Testis (tissue), 3 donors: Measurements from ENCODE around the gene CACNA2D4. TPM values are rescaled to one million over a fixed set of nuclear protein-coding genes. Genes with fewer than 3 reads are reported as not detected.

Experiments used
- DNase-seq: peaks from one replicate; pipeline ENCODE4 v3.0.0-alpha.2; 2019
- H3K27ac ChIP-seq, 2 donors: fragments of 200-600 bp; sonication (generic); one replicate each; pipeline ENCODE4 v1.5.1; 2019
- H3K27me3 ChIP-seq: fragments of 200-600 bp; sonication (generic); one replicate; pipeline ENCODE4 v1.5.1; 2019
- H3K36me3 ChIP-seq: fragments of 200-600 bp; sonication (generic); one replicate; pipeline ENCODE4 v1.5.1; 2017; ENCODE audit warnings: low read depth; ENCODE audit errors: missing control alignments
- H3K4me1 ChIP-seq: fragments of 200-600 bp; sonication (generic); one replicate; pipeline ENCODE4 v1.5.1; 2019
- H3K4me3 ChIP-seq, 2 donors: fragments of 200-600 bp; sonication (generic); one replicate each; pipeline ENCODE4 v1.5.1; 2017 to 2019
- H3K9me3 ChIP-seq: fragments of 200-600 bp; sonication (generic); one replicate; pipeline ENCODE4 v1.5.1; 2017
- POLR2A ChIP-seq: fragments of 450-650 bp; IDR thresholded peaks from one replicate; pipeline ENCODE4 v1.6.1; 2017; ENCODE audit warnings: antibody characterized with exemption, mild to moderate bottlenecking, moderate library complexity
- WGBS, 2 donors: methylation state at CpG; one replicate each; pipeline ENCODE4 v1.1.5; 2018; 5-methylcytosine and 5-hydroxymethylcytosine counted together
- intact Hi-C: fragments of 100-400 bp; cut with DNase I; formaldehyde crosslinking; loops from one replicate; pipeline ENCODE4 v1.15.1; 2023; ENCODE audit warnings: low total_unique reads
- polyA plus RNA-seq: library from polyadenylated mRNA; stranded (reverse); fragments of 350-450 nt; fragmentation: Illumina TruSeq; extraction: RNeasy Lipid Tissue Mini Kit (QIAGEN cat#74804); gene quantifications from one replicate; pipeline ENCODE4 v1.2.3, GENCODE V29; 2014; ENCODE audit warnings: low read depth, low replicate concordance; ENCODE audit not compliant: insufficient read depth
- total RNA-seq, 2 donors: library from RNA; depleted of rRNA; stranded (reverse); fragments of >200 nt; gene quantifications; one replicate each; pipeline ENCODE4 v1.2.3, GENCODE V29; 2016
- TF ChIP-seq, protein P1 (sequence below), 3 experiments: fragments of 450-650 bp in 2 of 3; fragments of 200-600 bp in 1 of 3; sonication (generic) in 1 of 3; IDR thresholded peaks; one replicate each; pipeline ENCODE4 v1.5.1; 2016 to 2019; ENCODE audit warnings: antibody characterized with exemption in 3 of 3, mild to moderate bottlenecking in 2 of 3, moderate library complexity in 1 of 3

The CACNA2D4 gene
- total and polyA plus RNA-seq, 3 donors from 2014 or later, result 10.8 to 18.3 (median 15.8) TPM

DNA sequence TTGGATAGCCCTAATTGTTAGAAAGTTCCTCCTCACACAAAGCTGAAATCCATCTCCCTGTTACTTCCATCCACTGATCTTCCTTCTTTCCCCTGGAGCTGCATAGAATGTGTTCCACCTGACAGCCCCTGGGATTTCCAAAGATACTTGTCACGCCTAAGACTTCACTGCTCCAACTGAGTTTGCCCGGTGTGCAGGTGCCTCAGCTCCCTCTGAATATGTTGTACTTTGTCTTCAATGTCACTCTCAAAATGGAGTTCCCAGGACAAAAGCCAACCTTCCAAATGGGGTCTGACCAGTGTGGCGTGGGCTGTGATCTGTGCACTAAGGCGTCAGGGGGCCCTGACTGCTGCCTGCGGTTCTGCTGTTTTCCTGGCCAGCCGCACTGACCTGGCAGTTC lies 42.8 kb downstream of the CACNA2D4 start:
- Histone ChIP-seq H3K36me3 (no peaks in the 10 kb centered on the region), H3K9me3 (no peaks in the 10 kb centered on the region), H3K4me3 (no peak overlapping the region), H3K27me3 (no peaks in the 10 kb centered on the region), H3K4me1 (no peaks in the 10 kb centered on the region), H3K27ac (no peak overlapping the region)
- 71 to 84% methylated on average over 6 of the region's 6 CpGs for WGBS, 2 donors
- no peak for DNase-seq
- no peak for TF ChIP-seq POLR2A
- TF ChIP-seq, protein P1, sequence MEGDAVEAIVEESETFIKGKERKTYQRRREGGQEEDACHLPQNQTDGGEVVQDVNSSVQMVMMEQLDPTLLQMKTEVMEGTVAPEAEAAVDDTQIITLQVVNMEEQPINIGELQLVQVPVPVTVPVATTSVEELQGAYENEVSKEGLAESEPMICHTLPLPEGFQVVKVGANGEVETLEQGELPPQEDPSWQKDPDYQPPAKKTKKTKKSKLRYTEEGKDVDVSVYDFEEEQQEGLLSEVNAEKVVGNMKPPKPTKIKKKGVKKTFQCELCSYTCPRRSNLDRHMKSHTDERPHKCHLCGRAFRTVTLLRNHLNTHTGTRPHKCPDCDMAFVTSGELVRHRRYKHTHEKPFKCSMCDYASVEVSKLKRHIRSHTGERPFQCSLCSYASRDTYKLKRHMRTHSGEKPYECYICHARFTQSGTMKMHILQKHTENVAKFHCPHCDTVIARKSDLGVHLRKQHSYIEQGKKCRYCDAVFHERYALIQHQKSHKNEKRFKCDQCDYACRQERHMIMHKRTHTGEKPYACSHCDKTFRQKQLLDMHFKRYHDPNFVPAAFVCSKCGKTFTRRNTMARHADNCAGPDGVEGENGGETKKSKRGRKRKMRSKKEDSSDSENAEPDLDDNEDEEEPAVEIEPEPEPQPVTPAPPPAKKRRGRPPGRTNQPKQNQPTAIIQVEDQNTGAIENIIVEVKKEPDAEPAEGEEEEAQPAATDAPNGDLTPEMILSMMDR (IDR thresholded peaks at IDR 0.05), result no peak
- intact Hi-C loops, result no loop called here

DNA sequence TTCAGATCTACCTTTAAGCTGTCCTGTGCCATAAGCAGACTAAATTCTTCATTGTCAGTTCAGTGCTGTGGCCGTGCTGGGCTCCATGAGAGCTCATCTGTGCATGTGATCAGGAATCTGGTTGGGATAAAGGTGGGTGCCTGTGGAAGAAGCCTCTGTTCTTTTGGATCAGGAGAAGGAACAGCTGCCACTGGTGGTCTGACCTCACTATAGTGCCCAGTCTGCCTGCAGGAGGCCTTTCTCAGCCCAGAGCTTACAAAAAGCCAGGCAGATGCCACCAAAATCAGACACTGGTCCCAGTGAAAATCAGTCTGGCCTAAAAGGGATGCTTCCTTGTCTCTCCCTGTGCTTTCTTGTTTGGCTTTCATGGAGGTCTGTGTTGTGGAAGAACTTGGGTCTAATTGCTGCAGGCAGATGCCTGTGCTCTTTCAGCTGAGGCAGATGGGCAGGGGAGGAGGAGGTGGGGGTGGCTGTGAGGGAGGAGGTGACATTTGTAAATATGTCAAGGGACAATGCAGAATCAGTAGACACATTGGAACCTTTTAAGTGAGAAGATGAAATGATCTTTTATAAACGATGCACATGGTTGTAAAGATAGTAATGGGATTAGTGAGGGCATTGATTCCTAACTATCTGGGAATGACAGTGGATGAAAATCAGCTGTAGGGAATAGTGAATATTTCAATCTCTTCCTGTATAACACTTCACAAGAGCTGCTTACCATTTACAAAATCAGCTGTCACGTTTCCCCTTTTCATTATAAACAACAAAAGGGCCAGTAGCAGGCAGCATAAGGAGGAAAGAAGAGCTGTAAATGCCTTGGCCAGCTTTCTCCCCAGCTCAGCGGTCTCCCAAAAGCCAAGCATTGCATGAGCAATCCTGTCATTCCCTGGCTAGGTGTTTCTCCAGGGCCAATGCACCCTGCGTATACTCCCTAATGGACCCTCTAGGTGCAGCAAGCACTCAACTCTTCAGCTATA lies 44.6 kb downstream of the CACNA2D4 start:
- no peaks in the 10 kb centered on the region for H3K36me3 ChIP-seq

DNA sequence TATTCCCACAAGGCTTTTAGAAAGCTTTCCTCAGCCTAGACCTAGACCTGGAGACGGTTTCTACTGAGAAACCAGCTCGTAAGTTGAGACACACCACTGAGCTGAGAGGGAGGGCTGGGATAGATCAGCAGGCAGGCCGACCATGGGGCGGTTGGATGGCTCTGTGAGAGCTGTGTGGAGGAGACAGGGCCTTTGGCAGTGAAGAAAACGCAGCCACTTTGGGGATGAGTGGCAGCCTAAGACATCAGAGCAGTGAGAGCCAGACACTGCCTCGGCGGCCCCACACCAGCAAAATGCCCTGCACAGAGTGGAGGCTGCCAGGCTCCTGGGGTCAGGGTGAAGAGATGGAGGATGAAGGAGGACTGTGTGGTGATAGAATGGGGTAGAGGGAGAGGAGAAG lies 46.0 kb downstream of the CACNA2D4 start:
- Histone ChIP-seq H3K9me3 (no peaks in the 10 kb centered on the region), H3K36me3 (no peaks in the 10 kb centered on the region), H3K4me3 (no peak overlapping the region), H3K4me1 (no peaks in the 10 kb centered on the region), H3K27me3 (no peaks in the 10 kb centered on the region), H3K27ac (no peak overlapping the region)
- 79 to 86% methylated on average over 7 of the region's 7 CpGs for WGBS, 2 donors
- DNase-seq, result no peak
- TF ChIP-seq, protein P1 (IDR thresholded peaks at IDR 0.05), result no peak
- TF ChIP-seq POLR2A, result no peak
- intact Hi-C loops, result no loop called here

More for the DNA sequence above, 44.6 kb downstream of the CACNA2D4 start:
- intact Hi-C loops, result no loop called here
- no peaks in the 10 kb centered on the region for H3K27me3 ChIP-seq
- H3K4me1 ChIP-seq, result no peaks in the 10 kb centered on the region
- no peak for DNase-seq
- no peak for TF ChIP-seq POLR2A
- TF ChIP-seq, protein P1 (IDR thresholded peaks at IDR 0.05), result no peak
- 85 to 86% methylated on average over 4 to 5 of the region's 5 CpGs for WGBS, 2 donors
- no peak overlapping the region for H3K27ac ChIP-seq
- no peaks in the 10 kb centered on the region for H3K9me3 ChIP-seq
- H3K4me3 ChIP-seq, result no peak overlapping the region

DNA sequence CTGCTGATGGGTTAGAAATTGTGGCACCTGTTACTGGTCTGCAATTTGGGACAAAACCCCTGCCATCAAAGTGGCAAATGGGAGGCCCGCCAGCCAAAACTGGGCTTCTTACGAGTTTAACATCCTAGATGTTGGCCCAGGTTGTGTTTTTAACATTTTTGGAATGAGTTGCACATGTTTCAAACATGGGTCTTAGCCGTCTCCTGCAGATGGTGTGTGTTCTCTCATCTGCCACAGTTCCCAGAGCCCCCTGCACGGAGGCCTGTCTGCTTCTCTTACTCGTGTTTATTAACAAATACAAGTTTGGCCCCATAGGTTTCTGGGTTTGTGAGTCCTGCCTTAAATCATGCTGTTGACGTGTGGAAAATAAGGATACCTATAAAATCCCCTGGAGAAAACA lies 46.5 kb downstream of the CACNA2D4 start:
- TF ChIP-seq, protein P1 (IDR thresholded peaks at IDR 0.05), result no peak
- no peak for TF ChIP-seq POLR2A
- no peaks in the 10 kb centered on the region for H3K4me1 ChIP-seq
- H3K4me3 ChIP-seq, result no peak overlapping the region
- H3K9me3 ChIP-seq, result no peaks in the 10 kb centered on the region
- no peak for DNase-seq
- H3K27me3 ChIP-seq, result no peaks in the 10 kb centered on the region
- intact Hi-C loops, result no loop called here
- H3K36me3 ChIP-seq, result no peaks in the 10 kb centered on the region
- no peak overlapping the region for H3K27ac ChIP-seq
- whole genome bisulfite sequencing, 2 donors, result 71 to 81% methylated on average over 6 of the region's 6 CpGs
